GM19397 (cell line): ENCODE results near the gene BAD.
"Not testable (repeated sequence)": the region's sequence is repeated elsewhere in the genome, so short reads cannot be mapped to it uniquely, and the experiment has no call there.

ENCODE experiments used
- ATAC-seq: cut with Tn5 transposase; IDR thresholded peaks from one replicate; pipeline ENCODE4 v1.9.1; 2021; ENCODE audit warnings: mild to moderate bottlenecking, moderate library complexity; ENCODE audit not compliant: unreplicated experiment

Gene BAD

DNA sequence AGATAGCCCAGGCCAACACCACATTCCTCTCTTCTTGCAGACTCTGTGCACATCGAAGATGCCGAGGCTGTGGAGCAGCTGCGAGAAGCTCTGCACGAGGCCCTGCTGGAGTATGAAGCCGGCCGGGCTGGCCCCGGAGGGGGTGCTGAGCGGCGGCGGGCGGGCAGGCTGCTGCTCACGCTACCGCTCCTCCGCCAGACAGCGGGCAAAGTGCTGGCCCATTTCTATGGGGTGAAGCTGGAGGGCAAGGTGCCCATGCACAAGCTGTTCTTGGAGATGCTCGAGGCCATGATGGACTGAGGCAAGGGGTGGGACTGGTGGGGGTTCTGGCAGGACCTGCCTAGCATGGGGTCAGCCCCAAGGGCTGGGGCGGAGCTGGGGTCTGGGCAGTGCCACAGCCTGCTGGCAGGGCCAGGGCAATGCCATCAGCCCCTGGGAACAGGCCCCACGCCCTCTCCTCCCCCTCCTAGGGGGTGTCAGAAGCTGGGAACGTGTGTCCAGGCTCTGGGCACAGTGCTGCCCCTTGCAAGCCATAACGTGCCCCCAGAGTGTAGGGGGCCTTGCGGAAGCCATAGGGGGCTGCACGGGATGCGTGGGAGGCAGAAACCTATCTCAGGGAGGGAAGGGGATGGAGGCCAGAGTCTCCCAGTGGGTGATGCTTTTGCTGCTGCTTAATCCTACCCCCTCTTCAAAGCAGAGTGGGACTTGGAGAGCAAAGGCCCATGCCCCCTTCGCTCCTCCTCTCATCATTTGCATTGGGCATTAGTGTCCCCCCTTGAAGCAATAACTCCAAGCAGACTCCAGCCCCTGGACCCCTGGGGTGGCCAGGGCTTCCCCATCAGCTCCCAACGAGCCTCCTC is 31.4 kb upstream of the BAD start:
- ATAC-seq = not testable (repeated sequence)

GRCh38 chr11:64314805-64315561 is 30.5 kb upstream of the BAD start:
- ATAC-seq = no peak

DNA sequence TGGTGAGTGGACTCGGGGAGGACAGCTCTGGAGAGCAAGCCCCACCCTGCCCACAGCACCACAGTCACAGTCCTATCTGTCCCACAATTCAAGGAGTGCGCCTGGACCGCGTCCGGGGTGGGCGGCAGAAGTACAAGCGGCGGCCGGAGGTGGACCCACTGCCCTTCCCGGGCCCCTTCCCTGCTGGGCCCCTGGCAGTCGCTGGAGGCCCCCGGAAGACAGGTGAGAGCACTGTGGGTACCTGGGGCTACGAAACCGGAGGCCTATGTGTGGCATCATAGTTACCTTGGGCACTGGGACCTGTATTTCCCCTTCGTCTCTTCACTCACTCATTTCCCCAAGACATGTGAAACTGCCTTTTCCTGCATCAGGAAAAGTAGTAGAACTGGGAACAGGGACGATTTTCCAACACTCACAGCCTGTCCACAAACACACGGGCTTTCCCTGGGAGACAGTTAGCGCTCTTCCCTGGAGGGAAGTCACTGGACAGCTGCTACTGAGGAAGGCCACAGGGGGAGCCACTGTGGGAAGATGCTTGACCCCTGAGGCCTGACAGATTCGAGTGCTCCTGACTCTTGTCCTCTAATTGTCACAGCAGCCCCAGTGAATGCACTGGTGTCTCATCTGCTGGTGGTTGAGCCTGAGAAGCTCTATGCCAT is 29.8 kb upstream of the BAD start:
- no peak for ATAC-seq

DNA sequence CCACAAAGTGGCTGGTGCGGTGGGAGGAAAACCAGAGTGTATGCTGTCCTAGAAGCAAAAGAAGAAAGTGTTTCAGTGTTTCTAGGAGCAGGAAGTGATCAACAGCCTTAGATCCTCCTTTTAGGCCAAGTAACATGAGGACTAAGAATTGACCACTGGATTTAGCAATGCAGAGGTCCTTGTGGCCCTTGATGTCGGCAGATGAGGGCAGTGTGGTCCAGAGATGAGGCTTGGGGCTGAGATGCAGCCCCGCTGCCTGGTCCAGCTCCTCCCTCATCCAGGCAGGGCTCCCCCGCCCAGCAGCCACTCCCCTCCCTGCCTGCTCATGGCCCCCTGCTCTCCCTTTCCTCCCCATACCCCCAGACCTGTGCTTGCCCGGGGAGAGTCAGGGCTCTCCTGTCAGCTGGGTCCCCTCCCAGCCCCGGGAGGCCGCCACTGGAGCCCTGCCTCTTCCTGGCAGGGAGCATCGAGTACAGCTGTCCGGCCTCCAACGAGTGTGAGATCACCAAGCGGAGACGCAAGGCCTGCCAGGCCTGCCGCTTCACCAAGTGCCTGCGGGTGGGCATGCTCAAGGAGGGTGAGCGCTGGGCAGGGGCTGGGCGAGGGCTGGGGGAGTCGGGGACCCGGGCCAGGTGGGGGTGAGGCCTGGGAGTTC is 29.2 kb upstream of the BAD start:
- ATAC-seq = no peak

DNA sequence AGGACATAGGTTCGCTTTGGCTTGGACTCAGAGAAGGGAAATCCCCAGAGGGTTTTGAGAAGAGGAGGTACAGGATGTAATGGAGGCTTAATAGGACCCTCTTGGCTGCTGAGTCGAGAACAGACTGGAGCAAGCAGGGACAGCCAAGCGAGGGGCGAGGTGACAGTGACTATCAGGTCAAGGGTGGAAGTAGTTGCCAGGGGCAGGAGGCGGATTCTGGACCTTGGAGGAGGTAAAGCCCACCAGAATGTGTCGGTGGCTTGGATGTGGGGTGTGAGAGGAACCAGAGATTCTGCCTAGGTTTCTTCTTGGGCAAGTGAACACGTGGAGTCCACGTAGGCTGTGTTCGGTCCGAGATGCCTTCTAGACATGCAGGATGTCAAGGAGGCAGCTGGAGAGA is 28.5 kb upstream of the BAD start:
- ATAC-seq = no peak

GRCh38 chr11:64307795-64308194 is 23.3 kb upstream of the BAD start:
- ATAC-seq = not testable (repeated sequence)

DNA sequence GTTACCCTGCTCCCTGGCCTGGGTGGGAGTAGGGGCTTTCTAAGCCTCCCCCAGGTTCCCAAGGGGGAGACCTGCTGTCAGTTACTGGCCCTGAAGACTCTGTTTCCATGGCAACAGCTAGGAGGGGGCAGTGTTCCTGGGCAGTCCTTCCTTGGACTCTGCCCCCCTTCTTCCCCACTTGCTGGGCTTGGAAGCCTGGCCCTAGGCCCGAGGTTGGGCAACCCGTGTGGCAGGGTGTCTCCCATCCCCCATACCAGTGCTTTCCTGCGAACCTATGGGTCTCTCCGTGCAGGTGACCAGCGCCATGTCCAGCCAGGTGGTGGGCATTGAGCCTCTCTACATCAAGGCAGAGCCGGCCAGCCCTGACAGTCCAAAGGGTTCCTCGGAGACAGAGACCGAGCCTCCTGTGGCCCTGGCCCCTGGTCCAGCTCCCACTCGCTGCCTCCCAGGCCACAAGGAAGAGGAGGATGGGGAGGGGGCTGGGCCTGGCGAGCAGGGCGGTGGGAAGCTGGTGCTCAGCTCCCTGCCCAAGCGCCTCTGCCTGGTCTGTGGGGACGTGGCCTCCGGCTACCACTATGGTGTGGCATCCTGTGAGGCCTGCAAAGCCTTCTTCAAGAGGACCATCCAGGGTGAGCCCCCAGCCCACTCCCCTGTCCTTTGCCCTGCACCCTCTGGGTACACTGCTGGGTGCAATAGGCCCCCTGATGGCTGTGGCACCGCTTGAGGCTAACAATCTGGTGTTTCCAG is 22.6 kb upstream of the BAD start:
- ATAC-seq = no peak

DNA sequence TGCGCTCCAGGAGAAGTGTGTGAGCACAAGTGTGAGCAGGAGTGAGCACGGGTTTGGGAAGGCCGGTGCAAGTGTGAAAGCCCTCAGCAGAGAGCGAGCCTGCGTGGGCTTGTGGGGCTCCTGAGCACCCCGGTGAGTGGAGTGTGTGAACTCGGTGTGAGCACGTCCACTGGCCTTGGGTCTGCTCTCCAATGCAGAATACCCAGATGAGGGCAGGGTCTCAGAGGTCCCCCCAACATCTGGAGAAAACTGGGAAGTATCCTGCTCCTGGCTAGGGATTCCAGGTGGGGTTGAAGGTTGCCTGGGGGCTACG is 22.1 kb upstream of the BAD start:
- no peak for ATAC-seq

DNA sequence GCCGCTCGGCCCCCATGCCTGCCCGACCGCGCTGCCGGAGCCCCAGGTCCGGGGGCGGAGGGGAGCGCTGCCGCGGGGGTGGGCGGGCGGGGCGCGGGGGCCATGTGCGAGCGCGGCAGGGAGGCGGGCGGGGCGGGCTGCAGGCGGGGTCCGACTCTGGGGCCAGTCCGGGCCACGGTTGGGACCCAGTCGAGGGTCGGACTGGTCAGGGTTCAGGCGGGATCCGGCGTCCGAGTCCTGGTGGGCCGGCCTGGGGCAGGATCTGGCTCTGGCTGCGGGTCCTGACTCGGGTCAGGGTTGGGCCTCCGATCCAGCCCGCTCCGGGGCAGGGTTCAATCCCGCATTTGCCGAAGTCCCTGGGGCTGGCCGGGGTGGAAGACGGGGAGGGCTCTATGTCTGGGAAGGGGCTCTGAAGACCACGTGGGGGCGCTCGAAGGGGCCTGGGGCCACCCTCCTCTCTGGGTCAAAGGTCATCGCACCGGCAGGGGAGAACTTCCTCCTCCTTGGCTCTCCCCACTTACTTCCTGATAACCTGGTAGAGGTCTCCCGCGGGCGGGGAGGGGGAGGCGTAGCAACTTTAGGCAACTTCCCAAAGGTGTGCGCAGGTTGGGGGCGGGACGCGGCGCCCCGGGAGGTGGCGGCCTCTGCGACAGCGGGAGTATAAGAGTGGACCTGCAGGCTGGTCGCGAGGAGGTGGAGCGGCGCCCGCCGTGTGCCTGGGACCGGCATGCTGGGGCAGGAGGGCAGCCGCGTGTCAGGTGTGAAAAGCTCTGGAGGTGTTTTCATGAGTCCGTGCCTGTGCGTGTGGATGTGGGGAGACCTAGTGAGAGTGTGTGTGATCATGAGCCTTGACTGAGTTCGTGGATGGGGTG is 21.5 kb upstream of the BAD start:
- ATAC-seq = peak; percentile 23

DNA sequence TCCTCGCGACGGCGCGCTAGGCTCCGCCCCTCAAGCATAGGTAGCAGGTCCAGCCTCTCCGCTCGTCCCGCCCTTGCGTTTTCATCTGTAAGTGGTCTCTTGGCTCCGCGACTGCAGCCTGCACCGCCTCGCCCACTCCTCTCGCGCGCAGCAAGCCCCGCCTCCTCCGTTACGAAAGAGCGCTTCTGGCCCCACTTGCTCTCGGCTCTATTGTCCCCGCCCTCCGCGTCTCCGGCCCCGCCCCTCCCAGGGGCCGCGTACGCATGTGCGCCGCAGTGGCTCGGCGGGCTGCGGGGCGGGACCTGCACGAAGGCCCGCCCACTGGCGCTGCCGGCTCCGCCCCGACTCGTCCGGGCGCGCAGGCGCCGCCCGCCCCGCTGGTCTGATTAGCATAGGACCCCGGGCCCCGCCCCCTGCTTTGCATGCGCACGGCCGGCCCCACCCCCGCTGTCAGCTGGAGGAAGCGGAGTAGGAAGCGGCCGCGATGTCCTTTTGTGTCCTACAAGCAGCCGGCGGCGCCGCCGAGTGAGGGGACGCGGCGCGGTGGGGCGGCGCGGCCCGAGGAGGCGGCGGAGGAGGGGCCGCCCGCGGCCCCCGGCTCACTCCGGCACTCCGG is 20.7 kb upstream of the BAD start, which contains the start of gene ESRRA:
Gene ESRRA (plus strand): TSS at position 450 of the 616 bp plus-strand sequence. CDS start 1,656 bp downstream, outside the sequence.
- peak; percentile 70 for ATAC-seq

DNA sequence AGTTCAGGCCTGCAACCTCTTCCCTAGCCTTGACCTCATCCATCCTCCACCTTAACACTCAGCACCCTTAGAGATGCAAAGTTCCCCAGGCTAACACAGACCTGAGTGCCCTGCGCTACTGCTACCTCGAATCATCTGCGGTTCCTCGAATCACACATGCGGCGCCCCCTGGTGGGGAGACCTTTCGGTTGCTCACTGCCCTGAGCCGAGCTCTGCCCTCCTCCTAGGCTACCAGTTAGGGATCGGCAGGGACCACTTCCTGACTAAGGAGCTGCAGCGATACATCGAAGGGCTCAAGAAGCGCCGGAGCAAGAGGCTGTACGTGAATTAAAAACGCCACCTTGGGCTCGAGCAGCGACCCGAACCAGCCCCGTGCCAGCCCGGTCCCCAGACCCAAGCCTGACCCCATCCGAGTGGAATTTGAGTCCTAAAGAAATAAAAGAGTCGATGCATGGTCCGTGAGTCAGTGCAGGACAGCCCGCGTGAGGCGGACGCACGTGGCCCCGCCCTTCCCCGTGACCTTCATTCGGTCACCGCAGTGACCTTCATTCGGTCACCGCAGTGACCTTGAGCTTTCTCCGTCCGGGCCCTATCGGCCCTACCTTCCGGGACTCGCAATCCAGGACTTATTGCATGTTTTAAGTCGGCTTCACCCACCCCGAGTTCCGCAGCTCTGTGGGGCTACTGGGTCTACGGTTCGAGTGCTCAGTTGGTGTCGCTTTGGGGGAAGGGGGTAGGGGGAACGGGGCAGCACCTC is 20.0 kb upstream of the BAD start:
- ATAC-seq = peak; percentile 25

DNA sequence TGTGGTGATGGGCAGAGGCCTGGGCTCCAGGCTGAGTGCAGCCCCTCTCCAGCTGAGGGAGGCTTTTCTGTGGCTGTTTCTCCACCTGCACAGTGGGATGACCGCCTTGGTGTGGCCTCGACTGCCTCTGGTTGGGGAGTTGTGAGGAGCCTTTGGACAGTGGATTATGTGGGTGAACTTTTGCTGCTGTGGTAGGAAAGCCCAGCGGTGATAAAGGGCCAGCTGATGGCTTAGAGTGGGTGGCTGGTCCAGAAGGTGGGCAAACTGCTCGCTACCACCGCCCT is 19.5 kb upstream of the BAD start:
- no peak for ATAC-seq

- no peak for ATAC-seq
Observed at GRCh38 chr11:64303109-64304031, 18.9 kb upstream of the BAD start.

DNA sequence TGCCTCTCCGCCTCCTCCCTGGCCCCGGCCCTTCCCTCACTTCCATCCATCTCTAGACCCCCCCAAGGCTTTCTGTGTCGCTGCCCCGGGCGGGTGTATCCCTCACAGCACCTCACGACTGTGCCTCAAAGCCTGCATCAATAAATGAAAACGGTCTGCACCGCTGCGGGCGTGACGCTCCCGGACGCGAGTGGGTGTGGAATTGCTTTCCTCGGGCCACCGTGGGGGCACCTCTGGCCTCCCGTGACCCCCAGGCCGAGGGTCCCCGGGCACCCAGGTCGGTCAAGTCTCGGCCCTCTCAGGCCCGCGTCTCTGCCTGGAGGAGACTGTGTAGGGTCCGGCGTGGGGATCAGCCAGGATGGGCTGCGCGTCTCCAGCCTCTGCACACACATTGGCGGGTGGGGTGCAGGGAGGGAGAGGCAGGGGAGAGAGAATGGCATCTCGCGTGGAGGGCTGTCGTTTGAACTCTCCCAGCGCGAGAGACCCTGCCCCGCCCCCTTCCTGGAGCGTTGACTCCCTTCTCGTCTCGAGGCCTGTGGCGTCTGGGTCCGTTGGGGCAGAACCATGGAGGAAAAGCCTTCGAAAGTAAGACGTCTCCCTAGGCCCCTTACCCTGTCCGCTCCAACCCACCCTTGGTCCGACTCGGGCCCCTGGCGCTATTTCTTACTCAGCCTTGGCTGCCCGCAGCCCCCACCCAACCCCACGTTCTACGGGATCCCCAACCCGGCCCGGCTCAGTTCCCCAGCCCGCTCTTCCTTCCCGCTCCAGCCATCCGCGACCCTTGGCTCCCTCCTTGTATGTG is 15.6 kb upstream of the BAD start, which contains the start of gene CATSPERZ:
Gene CATSPERZ (plus strand): TSS at position 512 of the 802 bp plus-strand sequence. CDS start 53 bp downstream, at position 565.
- no peak for ATAC-seq

DNA sequence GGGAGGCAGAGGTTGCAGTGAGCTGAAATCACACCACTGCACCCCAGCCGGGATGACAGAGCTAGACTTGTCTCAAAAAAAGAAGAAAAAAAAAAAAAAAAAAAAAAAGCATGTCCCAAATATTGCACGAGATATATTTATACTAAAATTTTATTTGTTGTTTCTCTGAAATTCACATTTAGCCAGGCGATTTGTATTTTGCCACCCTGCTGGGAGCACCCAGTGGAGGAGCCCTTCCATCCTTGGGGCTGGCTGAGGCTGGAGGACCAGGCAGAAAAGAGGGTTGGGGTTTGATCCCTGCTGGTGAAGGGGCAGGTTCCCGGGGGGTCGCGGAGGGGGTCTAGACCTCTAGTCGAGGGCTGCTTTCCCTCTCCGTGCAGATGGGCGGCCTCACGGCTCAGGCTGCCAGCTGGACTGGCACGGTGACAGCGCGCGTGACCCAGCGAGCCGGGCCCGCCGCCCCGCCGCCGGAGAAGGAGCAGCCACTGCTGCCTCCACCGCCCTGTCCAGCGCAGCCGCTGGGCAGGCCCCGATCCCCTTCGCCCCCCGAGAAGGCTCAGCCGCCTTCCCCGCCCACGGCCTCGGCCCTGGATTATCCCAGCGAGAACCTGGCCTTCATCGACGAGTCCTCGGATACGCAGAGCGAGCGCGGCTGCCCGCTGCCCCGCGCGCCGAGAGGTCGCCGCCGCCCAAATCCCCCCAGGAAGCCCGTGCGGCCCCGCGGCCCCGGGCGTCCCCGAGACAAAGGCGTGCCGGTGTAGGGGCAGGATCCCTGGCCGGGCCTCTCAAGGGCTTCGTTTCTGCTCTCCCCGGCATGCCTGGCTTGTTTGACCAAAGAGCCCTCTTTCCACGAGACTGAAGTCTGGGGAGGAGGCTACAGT is 14.7 kb upstream of the BAD start:
- ATAC-seq = no peak
